SK-N-SH treated with all-trans-retinoic acid at 6 μM for 48 hours (cell line): ENCODE data around the gene SNRPD3.

ENCODE experiments used
- ATAC-seq: fragments of 200-7000 bp; cut with Tn5 transposase; 3 replicates; pipeline ENCODE4 v1.9.1; 2020; ENCODE audit warnings: mild to moderate bottlenecking, moderate library complexity
- ARNTL ChIP-seq: fragments of 450-650 bp; formaldehyde crosslinking; IDR thresholded peaks from 2 replicates; pipeline ENCODE4 v1.5.0; 2020; ENCODE audit warnings: low read depth, mild to moderate bottlenecking, moderate library complexity, borderline replicate concordance
- BACH2 ChIP-seq: fragments of 250-450 bp; sonication (Bioruptor Pico); IDR thresholded peaks from 2 replicates; pipeline ENCODE4 v1.9.0; 2021; ENCODE audit warnings: mild to moderate bottlenecking, borderline replicate concordance
- CSDC2 ChIP-seq: fragments of 250-450 bp; sonication (Bioruptor Pico); IDR thresholded peaks from 2 replicates; pipeline ENCODE4 v1.5.0; 2020; ENCODE audit warnings: mild to moderate bottlenecking, moderate library complexity
- ESRRG ChIP-seq: fragments of 250-450 bp; sonication (Bioruptor Pico); IDR thresholded peaks from 2 replicates; pipeline ENCODE4 v1.6.1; 2021; ENCODE audit warnings: mild to moderate bottlenecking
- GLIS3 ChIP-seq: fragments of 250-450 bp; sonication (Bioruptor Pico); IDR thresholded peaks from 2 replicates; pipeline ENCODE4 v1.5.0; 2020; ENCODE audit warnings: mild to moderate bottlenecking, moderate library complexity
- OSR1 ChIP-seq: fragments of 250-450 bp; sonication (Bioruptor Pico); IDR thresholded peaks from 2 replicates; pipeline ENCODE4 v1.8.0; 2022; ENCODE audit warnings: moderate library complexity, mild to moderate bottlenecking, inconsistent platforms
- PPARA ChIP-seq: fragments of 250-450 bp; sonication (Bioruptor Pico); IDR thresholded peaks from 2 replicates; pipeline ENCODE4 v1.5.0; 2020; ENCODE audit warnings: mild to moderate bottlenecking, borderline replicate concordance
- RARB ChIP-seq: fragments of 250-450 bp; sonication (Bioruptor Pico); IDR thresholded peaks from 2 replicates; pipeline ENCODE4 v1.8.0; 2021; ENCODE audit warnings: mild to moderate bottlenecking, moderate library complexity
- SNAI2 ChIP-seq: fragments of 250-450 bp; sonication (Bioruptor Pico); IDR thresholded peaks from 2 replicates; pipeline ENCODE4 v1.5.0; 2020; ENCODE audit warnings: mild to moderate bottlenecking, moderate library complexity
- TCF4 ChIP-seq: fragments of 250-450 bp; sonication (Bioruptor Pico); IDR thresholded peaks from 2 replicates; pipeline ENCODE4 v1.8.0; 2021; ENCODE audit warnings: mild to moderate bottlenecking, moderate library complexity, borderline replicate concordance
- ZFP3 ChIP-seq: fragments of 250-450 bp; sonication (Bioruptor Pico); IDR thresholded peaks from 2 replicates; pipeline ENCODE4 v1.5.0; 2020; ENCODE audit warnings: mild to moderate bottlenecking, moderate library complexity
- ZFP30 ChIP-seq: fragments of 450-650 bp; formaldehyde crosslinking; IDR thresholded peaks from 2 replicates; pipeline ENCODE4 v1.5.0; 2022; ENCODE audit warnings: mild to moderate bottlenecking, moderate library complexity
- ZNF565 ChIP-seq: fragments of 450-650 bp; formaldehyde crosslinking; conservative IDR thresholded peaks from 2 replicates; pipeline ENCODE4 v1.5.0; 2020; ENCODE audit warnings: low read depth, mild to moderate bottlenecking, moderate library complexity
- ZNF70 ChIP-seq: fragments of 450-650 bp; formaldehyde crosslinking; IDR thresholded peaks from 2 replicates; pipeline ENCODE4 v1.5.0; 2020; ENCODE audit warnings: mild to moderate bottlenecking, moderate library complexity
- ZNF8 ChIP-seq: fragments of 450-650 bp; formaldehyde crosslinking; IDR thresholded peaks from 2 replicates; pipeline ENCODE4 v1.5.0; 2020; ENCODE audit warnings: mild to moderate bottlenecking, moderate library complexity
- TF ChIP-seq, protein P1 (sequence below): fragments of 250-450 bp; sonication (Bioruptor Pico); IDR thresholded peaks from 2 replicates; pipeline ENCODE4 v1.8.0; 2021; ENCODE audit warnings: low read depth, mild to moderate bottlenecking, moderate library complexity, borderline replicate concordance
- TF ChIP-seq, protein P2 (sequence below): fragments of 250-450 bp; sonication (Bioruptor Pico); IDR thresholded peaks from 2 replicates; pipeline ENCODE4 v1.5.1; 2021; ENCODE audit warnings: mild to moderate bottlenecking, moderate library complexity
- TF ChIP-seq, protein P3 (sequence below): fragments of 250-450 bp; sonication (Bioruptor Pico); IDR thresholded peaks from 2 replicates; pipeline ENCODE4 v1.8.0; 2020; ENCODE audit warnings: mild to moderate bottlenecking, moderate library complexity, borderline replicate concordance
- TF ChIP-seq, protein P4 (sequence below): fragments of 250-450 bp; sonication (Bioruptor Pico); IDR thresholded peaks from 2 replicates; pipeline ENCODE4 v1.5.1; 2020; ENCODE audit warnings: low read depth, mild to moderate bottlenecking, moderate library complexity
- TF ChIP-seq, protein P5 (sequence below): fragments of 250-450 bp; sonication (Bioruptor Pico); IDR thresholded peaks from 2 replicates; pipeline ENCODE4 v1.5.0; 2020; ENCODE audit warnings: mild to moderate bottlenecking, moderate library complexity

The SNRPD3 gene

DNA sequence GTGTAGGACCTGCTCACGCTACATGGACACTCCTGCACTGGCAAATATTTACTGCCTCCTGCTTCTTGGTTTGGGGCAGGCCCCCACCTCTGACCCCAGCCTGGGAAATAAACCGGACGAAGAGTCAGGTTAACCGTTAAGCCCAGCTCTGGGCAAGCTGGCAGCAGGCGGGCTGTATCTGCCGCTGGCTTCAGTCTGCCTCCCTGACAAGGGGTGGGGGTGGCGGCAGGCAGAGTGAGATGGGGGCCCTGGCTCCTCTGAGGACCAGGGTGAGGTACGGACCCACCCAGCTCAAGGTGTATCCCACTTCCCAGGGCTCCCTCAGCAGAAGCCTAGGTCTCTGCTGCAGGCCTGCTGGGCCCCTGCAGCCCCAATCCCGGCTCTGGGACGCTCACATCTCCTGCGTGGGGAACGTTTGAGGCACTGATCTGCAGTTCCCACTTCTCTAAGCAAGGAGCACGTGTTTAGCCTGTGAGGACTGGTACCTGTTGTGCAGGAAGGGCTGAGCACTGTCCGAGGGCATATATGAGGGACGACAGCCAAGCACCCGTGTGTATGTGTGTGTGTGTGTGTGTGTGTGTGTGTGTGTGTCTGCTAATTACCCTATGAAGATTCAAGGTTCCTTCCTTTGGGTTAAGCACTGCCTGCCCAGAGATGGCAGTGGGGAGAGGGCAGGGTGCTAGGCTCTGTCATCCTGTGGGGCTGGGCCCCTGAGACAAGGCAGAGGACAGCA, 38.2 kb downstream of the SNRPD3 start:
- TF ChIP-seq, protein P1, sequence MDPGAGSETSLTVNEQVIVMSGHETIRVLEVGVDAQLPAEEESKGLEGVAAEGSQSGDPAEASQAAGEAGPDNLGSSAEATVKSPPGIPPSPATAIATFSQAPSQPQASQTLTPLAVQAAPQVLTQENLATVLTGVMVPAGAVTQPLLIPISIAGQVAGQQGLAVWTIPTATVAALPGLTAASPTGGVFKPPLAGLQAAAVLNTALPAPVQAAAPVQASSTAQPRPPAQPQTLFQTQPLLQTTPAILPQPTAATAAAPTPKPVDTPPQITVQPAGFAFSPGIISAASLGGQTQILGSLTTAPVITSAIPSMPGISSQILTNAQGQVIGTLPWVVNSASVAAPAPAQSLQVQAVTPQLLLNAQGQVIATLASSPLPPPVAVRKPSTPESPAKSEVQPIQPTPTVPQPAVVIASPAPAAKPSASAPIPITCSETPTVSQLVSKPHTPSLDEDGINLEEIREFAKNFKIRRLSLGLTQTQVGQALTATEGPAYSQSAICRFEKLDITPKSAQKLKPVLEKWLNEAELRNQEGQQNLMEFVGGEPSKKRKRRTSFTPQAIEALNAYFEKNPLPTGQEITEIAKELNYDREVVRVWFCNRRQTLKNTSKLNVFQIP (CRISPR knock-in tag) = no peak
- TF ChIP-seq TCF4 (CRISPR knock-in tag) = no peak
- TF ChIP-seq PPARA (CRISPR knock-in tag) = no peak
- no peak for TF ChIP-seq GLIS3 (CRISPR knock-in tag)
- TF ChIP-seq ARNTL (CRISPR knock-in tag) = no peak
- no peak for TF ChIP-seq ZFP3 (CRISPR knock-in tag)
- TF ChIP-seq ZNF8 (CRISPR knock-in tag) = no peak
- no peak for TF ChIP-seq ESRRG (CRISPR knock-in tag)
- no peak for TF ChIP-seq OSR1
- no peak for TF ChIP-seq ZFP30 (CRISPR knock-in tag)
- TF ChIP-seq, protein P2, sequence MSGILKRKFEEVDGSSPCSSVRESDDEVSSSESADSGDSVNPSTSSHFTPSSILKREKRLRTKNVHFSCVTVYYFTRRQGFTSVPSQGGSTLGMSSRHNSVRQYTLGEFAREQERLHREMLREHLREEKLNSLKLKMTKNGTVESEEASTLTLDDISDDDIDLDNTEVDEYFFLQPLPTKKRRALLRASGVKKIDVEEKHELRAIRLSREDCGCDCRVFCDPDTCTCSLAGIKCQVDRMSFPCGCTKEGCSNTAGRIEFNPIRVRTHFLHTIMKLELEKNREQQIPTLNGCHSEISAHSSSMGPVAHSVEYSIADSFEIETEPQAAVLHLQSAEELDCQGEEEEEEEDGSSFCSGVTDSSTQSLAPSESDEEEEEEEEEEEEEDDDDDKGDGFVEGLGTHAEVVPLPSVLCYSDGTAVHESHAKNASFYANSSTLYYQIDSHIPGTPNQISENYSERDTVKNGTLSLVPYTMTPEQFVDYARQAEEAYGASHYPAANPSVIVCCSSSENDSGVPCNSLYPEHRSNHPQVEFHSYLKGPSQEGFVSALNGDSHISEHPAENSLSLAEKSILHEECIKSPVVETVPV (CRISPR knock-in tag) = no peak
- TF ChIP-seq, protein P3, sequence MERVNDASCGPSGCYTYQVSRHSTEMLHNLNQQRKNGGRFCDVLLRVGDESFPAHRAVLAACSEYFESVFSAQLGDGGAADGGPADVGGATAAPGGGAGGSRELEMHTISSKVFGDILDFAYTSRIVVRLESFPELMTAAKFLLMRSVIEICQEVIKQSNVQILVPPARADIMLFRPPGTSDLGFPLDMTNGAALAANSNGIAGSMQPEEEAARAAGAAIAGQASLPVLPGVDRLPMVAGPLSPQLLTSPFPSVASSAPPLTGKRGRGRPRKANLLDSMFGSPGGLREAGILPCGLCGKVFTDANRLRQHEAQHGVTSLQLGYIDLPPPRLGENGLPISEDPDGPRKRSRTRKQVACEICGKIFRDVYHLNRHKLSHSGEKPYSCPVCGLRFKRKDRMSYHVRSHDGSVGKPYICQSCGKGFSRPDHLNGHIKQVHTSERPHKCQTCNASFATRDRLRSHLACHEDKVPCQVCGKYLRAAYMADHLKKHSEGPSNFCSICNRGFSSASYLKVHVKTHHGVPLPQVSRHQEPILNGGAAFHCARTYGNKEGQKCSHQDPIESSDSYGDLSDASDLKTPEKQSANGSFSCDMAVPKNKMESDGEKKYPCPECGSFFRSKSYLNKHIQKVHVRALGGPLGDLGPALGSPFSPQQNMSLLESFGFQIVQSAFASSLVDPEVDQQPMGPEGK (CRISPR knock-in tag) = no peak
- TF ChIP-seq ZNF565 = no peak
- no peak for TF ChIP-seq BACH2 (CRISPR knock-in tag)
- TF ChIP-seq ZNF70 (CRISPR knock-in tag) = no peak
- TF ChIP-seq, protein P4, sequence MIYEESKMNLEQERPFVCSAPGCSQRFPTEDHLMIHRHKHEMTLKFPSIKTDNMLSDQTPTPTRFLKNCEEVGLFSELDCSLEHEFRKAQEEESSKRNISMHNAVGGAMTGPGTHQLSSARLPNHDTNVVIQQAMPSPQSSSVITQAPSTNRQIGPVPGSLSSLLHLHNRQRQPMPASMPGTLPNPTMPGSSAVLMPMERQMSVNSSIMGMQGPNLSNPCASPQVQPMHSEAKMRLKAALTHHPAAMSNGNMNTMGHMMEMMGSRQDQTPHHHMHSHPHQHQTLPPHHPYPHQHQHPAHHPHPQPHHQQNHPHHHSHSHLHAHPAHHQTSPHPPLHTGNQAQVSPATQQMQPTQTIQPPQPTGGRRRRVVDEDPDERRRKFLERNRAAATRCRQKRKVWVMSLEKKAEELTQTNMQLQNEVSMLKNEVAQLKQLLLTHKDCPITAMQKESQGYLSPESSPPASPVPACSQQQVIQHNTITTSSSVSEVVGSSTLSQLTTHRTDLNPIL = no peak
- TF ChIP-seq CSDC2 (CRISPR knock-in tag) = no peak
- TF ChIP-seq, protein P5, sequence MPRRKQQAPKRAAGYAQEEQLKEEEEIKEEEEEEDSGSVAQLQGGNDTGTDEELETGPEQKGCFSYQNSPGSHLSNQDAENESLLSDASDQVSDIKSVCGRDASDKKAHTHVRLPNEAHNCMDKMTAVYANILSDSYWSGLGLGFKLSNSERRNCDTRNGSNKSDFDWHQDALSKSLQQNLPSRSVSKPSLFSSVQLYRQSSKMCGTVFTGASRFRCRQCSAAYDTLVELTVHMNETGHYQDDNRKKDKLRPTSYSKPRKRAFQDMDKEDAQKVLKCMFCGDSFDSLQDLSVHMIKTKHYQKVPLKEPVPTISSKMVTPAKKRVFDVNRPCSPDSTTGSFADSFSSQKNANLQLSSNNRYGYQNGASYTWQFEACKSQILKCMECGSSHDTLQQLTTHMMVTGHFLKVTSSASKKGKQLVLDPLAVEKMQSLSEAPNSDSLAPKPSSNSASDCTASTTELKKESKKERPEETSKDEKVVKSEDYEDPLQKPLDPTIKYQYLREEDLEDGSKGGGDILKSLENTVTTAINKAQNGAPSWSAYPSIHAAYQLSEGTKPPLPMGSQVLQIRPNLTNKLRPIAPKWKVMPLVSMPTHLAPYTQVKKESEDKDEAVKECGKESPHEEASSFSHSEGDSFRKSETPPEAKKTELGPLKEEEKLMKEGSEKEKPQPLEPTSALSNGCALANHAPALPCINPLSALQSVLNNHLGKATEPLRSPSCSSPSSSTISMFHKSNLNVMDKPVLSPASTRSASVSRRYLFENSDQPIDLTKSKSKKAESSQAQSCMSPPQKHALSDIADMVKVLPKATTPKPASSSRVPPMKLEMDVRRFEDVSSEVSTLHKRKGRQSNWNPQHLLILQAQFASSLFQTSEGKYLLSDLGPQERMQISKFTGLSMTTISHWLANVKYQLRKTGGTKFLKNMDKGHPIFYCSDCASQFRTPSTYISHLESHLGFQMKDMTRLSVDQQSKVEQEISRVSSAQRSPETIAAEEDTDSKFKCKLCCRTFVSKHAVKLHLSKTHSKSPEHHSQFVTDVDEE (CRISPR knock-in tag) = no peak
- TF ChIP-seq RARB (CRISPR knock-in tag) = no peak
- ATAC-seq = no peak

DNA sequence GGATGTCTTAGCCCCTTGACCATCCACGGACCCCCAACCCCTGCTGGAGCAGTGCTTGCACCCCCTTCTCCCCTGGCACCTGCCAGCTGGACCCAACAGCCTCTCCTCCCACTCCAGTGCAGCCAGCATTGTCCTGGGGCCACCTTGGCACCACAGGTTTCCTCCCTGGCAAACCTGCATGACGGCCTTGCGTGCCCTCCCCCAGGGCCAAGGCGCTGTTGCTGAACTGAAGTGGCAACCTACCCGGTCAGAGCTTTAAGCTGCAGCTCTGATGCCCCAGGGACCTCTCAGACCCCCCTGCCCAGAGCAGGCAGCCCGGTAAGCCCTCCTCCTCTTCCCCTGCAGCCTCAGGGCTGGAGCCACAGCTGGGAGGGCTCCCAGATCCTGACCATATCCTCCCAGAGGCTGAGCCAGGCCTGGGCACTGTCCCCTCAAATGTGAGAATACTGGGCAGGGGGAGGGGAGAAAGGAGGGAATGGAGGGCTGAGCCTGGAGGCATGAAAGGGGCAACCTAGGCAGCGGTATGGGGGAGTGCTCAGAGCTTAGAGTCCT, 38.8 kb downstream of the SNRPD3 start:
- ATAC-seq = no peak
- no peak for TF ChIP-seq ZFP30 (CRISPR knock-in tag)
- TF ChIP-seq, protein P4 = no peak
- TF ChIP-seq, protein P3 (CRISPR knock-in tag) = no peak
- no peak for TF ChIP-seq ESRRG (CRISPR knock-in tag)
- TF ChIP-seq, protein P1 (CRISPR knock-in tag) = no peak
- TF ChIP-seq GLIS3 (CRISPR knock-in tag) = no peak
- no peak for TF ChIP-seq SNAI2
- no peak for TF ChIP-seq ZNF8 (CRISPR knock-in tag)
- no peak for TF ChIP-seq ARNTL (CRISPR knock-in tag)
- TF ChIP-seq RARB (CRISPR knock-in tag) = no peak
- no peak for TF ChIP-seq ZFP3 (CRISPR knock-in tag)
- TF ChIP-seq, protein P5 (CRISPR knock-in tag) = no peak
